Natural killer cell treated with Interleukin-12 subunit alpha and Interleukin-12 subunit beta and Interleukin-15 and Interleukin-18, amount 100 ng/mL, for 72 hours (primary cell): ENCODE measurements around the gene PKDCC. TPM values are rescaled to one million over a fixed set of nuclear protein-coding genes. Genes with fewer than 3 reads are reported as not detected.
"Not testable (repeated sequence)": the region's sequence is repeated elsewhere in the genome, so short reads cannot be mapped to it uniquely, and the experiment has no call there.

Source experiments
- ATAC-seq, 2 donors: fragments of 150-1000 bp; cut with Tn5 transposase in 1 of 2; sonication (Bioruptor Pico), chemical (Tn5 transposase) in 1 of 2; 2 replicates each; pipeline ENCODE4 v1.10.0; 2021
- DNase-seq: peaks from one replicate; pipeline ENCODE4 v3.0.0; 2022; ENCODE audit warnings: low spot score
- H3K27ac Mint-ChIP-seq, 2 donors: 1 replicate in 1 of 2; 2 replicates in 1 of 2; pipeline ENCODE4 v1.8.0; 2022; ENCODE audit warnings: mixed read lengths in 2 of 2, mild to moderate bottlenecking in 1 of 2, moderate library complexity in 1 of 2
- H3K27me3 Mint-ChIP-seq, 2 donors: 1 replicate in 1 of 2; 2 replicates in 1 of 2; pipeline ENCODE4 v1.8.0; 2022; ENCODE audit warnings: mixed read lengths in 2 of 2
- H3K36me3 Mint-ChIP-seq: one replicate; pipeline ENCODE4 v1.8.0; 2022; ENCODE audit warnings: mixed read lengths
- H3K4me1 Mint-ChIP-seq, 2 donors: 1 replicate in 1 of 2; 2 replicates in 1 of 2; pipeline ENCODE4 v1.8.0; 2022; ENCODE audit warnings: low read depth in 2 of 2, mixed read lengths in 2 of 2, mild to moderate bottlenecking in 1 of 2
- H3K4me3 Mint-ChIP-seq: one replicate; pipeline ENCODE4 v1.8.0; 2022; ENCODE audit warnings: mixed read lengths
- H3K9me3 Mint-ChIP-seq: 2 replicates; pipeline ENCODE4 v1.8.0; 2022; ENCODE audit warnings: mixed read lengths
- total RNA-seq, 2 donors: library from RNA; stranded (reverse); gene quantifications; one replicate each; pipeline ENCODE4 v1.2.3, GENCODE V29; 2022

PKDCC gene
- total RNA-seq, 2 donors from 2014 or later: not detected

DNA sequence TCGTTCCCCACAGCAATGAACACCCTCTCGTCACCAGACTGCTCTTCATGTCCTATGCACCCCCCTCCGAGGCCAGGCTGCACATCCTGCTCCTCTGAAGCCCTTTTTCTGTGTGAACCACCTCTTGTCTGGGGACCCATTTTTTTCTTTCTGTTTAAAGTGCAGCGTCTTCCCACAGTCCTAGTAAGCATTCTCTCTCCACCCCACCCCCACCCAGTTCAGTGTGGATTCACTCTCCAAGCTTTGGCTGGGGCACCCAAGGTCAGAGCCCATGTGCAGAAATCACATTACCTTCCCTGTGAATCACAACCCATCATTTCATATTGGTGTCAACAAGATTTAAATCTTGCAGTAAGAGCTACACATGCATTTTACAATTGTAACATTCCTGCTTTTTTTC, 26.4 kb upstream of the PKDCC start:
- H3K4me3 Mint-ChIP-seq: no peak overlapping the region
- H3K4me1 Mint-ChIP-seq: no peaks in the 10 kb centered on the region
- no peaks in the 10 kb centered on the region for H3K36me3 Mint-ChIP-seq
- H3K27me3 Mint-ChIP-seq: peaks cover 24 to 51% of the 10 kb centered on the region in 2 donors
- DNase-seq: no peak
- no peaks in the 10 kb centered on the region for H3K9me3 Mint-ChIP-seq
- ATAC-seq: no peak
- H3K27ac Mint-ChIP-seq: no peak overlapping the region

DNA sequence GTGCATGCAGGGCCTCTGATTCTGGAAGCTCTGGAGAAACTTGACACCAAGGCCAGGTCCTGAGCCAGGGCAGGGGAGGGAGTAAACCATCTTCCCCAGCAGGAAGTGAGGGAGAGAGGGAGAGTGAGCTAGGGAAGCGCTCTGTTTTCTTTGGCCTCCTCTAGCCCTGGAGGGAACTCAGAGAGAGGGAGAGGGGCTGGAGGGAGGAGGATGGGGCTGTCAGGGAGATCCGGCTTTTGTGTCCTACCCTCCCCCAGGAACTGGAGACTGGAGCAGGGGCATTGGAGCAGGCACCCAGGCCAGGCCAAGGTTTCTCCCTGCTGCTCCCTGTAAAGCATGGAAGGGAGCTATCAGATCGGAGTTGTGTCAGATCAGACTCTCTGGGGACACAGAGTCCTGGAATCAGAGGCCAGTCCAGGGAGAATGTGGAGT, 22.7 kb upstream of the PKDCC start:
- Mint-ChIP-seq H3K27me3 (peaks cover 20 to 49% of the 10 kb centered on the region in 2 donors), H3K36me3 (no peaks in the 10 kb centered on the region), H3K27ac (no peak overlapping the region), H3K4me3 (no peak overlapping the region), H3K4me1 (no peaks in the 10 kb centered on the region), H3K9me3 (no peaks in the 10 kb centered on the region)
- DNase-seq (no peak), ATAC-seq (no peak)

DNA sequence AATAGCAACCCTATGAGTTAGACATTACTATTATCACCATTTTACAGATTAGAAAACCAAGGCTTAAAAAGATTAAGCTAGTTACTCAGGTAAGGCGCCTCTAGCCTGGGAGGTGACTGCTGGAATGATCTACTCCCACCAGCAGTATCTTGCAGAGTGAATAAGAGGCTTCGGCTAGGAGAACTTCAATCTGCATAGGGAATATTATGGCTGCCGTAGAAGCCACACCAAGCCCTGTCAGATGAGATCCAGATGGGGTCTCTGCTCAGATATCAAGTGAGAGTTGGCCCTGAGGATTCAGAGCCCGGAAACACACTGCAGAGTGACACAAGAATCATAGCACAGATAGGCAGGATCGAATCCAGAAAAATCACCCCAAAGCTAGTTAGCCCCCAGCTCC, 21.5 kb upstream of the PKDCC start:
- Mint-ChIP-seq H3K4me3 (no peak overlapping the region), H3K36me3 (no peaks in the 10 kb centered on the region), H3K27ac (no peak overlapping the region), H3K9me3 (no peaks in the 10 kb centered on the region), H3K4me1 (no peaks in the 10 kb centered on the region), H3K27me3 (peaks cover 20 to 54% of the 10 kb centered on the region in 2 donors)
- ATAC-seq: no peak
- no peak for DNase-seq

DNA sequence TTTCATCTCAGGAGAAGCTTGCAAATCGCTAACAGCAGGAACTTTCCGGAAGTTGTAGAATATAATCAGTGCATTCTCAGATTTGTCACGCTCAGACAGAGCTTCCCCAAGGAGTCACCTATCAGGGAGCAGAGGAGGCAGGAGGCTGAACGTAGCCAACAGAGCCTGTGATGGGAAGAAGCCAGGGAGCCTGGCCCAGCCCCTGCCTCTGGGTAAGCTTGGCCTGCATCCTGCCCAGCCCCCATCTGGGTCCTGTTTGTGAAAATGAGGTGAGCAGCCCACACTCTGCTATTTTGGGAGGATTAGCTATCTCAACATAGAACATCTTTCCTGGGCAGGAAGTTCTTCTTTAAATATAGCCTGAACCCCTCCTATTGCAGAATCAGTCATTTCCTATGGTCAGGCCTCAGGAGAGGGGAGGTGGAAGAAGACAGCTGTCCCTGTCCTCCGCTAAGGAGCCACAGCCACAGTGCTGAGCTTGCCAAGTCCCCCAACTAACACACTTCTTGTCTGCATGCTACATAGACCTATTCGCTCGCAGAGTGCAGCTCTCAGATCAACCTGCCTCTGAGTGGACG, 19.2 kb upstream of the PKDCC start:
- Mint-ChIP-seq H3K4me1 (no peaks in the 10 kb centered on the region), H3K27ac (no peak overlapping the region), H3K27me3 (peaks cover 19 to 46% of the 10 kb centered on the region in 2 donors), H3K9me3 (no peaks in the 10 kb centered on the region), H3K4me3 (no peak overlapping the region), H3K36me3 (no peaks in the 10 kb centered on the region)
- ATAC-seq: no peak
- DNase-seq: no peak

DNA sequence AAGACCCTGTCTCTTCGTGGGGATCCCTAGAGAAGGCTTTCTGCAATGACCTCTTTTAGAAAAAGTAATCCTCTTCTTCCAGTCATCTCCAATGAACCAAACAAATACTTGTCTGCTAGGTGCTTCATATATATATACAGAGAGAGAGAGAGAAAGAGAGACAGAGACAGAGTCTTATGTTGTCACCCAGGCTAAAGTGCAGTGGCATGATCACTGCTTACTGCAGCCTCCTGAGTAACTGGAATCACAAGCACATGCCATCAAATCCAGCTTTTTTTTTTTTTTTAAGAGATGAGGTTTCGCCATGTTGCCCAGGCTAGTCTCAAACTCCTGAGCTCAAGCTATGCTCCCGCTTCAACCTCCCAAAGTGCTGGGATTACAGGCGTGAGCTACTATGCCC, 18.6 kb upstream of the PKDCC start:
- H3K27me3 Mint-ChIP-seq: peaks cover 17 to 42% of the 10 kb centered on the region in 2 donors
- no peak overlapping the region for H3K4me3 Mint-ChIP-seq
- H3K4me1 Mint-ChIP-seq: no peaks in the 10 kb centered on the region
- DNase-seq (no peak), ATAC-seq (no peak)
- no peaks in the 10 kb centered on the region for H3K36me3 Mint-ChIP-seq
- no peak overlapping the region for H3K27ac Mint-ChIP-seq
- H3K9me3 Mint-ChIP-seq: no peaks in the 10 kb centered on the region

DNA sequence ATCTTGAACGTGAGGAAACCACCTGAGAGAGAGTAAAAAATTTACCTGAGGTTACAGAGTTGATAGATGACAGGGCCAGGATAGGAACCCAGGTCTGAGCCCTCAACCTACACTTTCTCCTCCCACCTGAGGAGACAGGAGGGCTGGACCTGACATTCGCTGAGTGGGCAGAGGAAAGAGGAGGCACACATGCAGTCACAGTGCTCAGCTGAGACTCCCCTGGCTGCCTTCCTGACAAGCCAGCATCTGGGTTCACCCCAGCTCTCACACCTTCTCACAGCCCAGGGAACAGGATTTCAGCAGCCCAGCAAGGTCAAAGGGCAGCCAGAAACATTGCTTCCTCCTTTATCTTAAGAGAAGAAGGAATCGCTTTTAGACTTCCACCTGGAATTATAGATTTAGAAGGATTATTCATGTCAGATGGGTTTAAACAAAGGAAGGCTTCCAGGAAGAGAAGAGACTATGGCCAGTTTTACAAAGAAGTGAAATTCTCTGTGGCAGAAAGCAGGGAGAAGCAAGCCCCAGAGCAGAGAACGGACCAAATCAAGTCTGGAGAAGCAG, 18.1 kb upstream of the PKDCC start:
- Mint-ChIP-seq H3K9me3 (no peaks in the 10 kb centered on the region), H3K27me3 (peaks cover 15 to 38% of the 10 kb centered on the region in 2 donors), H3K4me1 (no peaks in the 10 kb centered on the region), H3K36me3 (no peaks in the 10 kb centered on the region), H3K27ac (no peak overlapping the region), H3K4me3 (no peak overlapping the region)
- no peak for DNase-seq
- no peak for ATAC-seq

DNA sequence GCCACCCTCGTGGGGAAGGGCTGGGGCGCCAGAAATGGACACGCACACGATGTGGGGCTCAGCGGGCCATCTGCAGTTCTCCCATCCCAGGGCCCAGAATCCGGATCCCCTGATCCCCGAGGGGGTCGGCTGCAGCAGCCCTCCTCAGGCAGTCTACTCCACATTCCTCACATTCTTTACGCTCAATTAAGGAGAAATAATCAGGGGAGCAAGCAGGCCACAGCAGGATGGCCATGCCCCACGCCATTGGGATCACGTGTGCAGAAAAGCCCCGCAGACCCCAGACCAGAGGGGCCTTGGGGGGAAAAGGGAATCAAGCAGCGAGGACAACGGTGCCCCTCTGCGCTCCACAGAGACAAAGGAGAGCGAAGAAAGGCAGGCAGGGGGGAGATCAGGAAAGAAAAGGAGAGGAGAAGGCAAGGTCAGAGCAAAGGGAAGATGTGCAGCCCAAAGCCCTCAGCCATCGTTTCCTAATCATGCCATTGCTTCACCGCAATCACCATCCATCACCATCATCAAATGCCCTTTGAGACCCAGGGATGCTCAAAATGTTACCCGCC, 17.5 kb upstream of the PKDCC start:
- DNase-seq: no peak
- no peak for ATAC-seq
- Mint-ChIP-seq H3K27me3 (peaks cover 15 to 34% of the 10 kb centered on the region in 2 donors), H3K27ac (no peak overlapping the region), H3K4me3 (no peak overlapping the region), H3K36me3 (no peaks in the 10 kb centered on the region), H3K9me3 (no peaks in the 10 kb centered on the region), H3K4me1 (no peaks in the 10 kb centered on the region)

DNA sequence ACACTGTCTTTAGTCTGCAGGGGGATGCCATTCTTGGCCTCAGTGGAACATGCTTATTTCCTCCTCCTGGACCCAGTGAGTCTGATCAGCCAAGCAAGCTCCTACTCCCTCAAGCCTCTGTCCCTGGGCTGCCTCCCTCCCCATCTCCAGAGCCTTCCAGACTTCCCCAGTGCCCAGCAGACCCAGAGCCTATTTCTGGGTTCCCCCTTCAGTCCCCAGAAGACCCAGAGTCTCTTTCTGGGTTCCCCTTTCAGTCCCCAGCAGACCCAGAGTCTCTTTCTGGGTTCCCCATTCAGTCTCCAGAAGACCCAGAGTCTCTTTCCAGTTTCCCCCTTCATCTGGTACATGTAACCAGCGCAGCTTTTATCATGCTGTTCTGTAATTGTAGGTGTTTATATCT, 17.0 kb upstream of the PKDCC start:
- Mint-ChIP-seq H3K4me1 (no peaks in the 10 kb centered on the region), H3K36me3 (no peaks in the 10 kb centered on the region), H3K27me3 (peaks cover 13 to 31% of the 10 kb centered on the region in 2 donors), H3K4me3 (no peak overlapping the region), H3K9me3 (no peaks in the 10 kb centered on the region), H3K27ac (no peak overlapping the region)
- ATAC-seq (no peak), DNase-seq (no peak)

DNA sequence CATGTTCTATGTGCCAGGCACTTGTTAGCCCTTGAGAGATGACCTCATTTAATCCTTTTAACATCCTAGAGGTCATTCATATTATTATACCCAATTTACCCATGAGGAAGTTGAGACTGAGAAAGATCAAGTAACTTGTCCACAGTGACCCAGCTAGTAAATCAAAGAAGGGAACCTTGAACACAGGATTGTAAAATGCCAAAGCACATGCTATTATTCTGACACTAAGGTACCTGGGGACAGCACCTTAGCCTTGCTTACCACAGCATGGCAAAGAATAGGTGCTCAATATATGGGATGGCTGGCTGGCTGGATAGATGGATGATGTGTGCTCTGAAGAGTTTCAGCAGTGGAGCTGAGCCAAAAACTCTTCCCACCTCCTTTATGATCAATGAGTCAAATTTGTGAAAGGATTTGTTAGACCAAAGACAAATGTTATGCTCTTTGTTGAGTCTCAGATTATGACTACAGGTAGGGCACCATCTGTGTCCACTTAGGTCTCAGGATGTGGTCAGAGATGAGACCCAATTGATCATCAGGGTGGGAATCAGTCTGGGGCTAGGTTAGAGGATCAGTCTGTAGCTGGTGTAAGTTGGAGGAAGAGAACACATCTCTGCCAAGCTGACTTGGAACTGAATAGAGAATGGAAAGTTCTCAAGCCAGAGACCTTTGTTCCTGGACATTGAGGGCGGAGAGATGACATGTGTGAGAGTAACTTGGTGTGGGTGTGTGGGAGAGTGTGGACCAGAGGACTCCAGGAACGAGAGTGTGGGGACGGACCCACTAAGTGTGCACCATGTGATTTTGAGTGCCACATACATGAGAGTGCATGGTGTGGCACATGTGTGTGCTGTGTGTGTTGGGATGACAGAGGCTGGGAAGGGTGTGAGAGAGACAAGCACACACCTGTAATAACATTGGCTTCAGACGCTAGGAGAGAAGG, 16.3 kb upstream of the PKDCC start:
- DNase-seq: no peak

DNA sequence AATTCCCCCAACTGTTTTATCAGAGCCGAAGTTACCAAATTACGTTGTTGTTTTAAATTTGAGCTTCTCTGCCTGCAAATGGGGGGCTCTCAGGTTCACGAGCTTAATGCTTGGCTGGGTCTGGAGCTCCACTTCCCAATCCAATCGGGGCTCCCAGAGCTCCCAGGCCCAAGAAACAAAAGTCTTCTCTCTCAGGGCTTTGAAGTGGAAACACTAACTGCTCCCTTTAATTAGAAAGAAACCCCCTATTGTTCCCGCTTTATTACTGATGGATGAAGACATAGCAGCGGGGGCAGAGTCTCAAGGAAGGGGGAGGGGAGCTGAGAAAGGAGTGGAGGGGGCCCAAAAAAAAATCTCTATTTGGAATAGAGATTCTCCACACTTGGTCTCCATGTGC, 15.6 kb upstream of the PKDCC start:
- Mint-ChIP-seq H3K27ac (no peak overlapping the region), H3K4me1 (no peaks in the 10 kb centered on the region), H3K36me3 (no peaks in the 10 kb centered on the region), H3K4me3 (no peak overlapping the region), H3K27me3 (peaks cover 11 to 27% of the 10 kb centered on the region in 2 donors), H3K9me3 (no peaks in the 10 kb centered on the region)
- ATAC-seq (no peak), DNase-seq (no peak)

More for the DNA sequence above, 16.3 kb upstream of the PKDCC start:
- ATAC-seq: no peak
- Mint-ChIP-seq H3K27ac (no peak overlapping the region), H3K36me3 (no peaks in the 10 kb centered on the region), H3K9me3 (no peaks in the 10 kb centered on the region), H3K4me3 (no peak overlapping the region), H3K4me1 (no peaks in the 10 kb centered on the region), H3K27me3 (peaks cover 11 to 27% of the 10 kb centered on the region in 2 donors)

DNA sequence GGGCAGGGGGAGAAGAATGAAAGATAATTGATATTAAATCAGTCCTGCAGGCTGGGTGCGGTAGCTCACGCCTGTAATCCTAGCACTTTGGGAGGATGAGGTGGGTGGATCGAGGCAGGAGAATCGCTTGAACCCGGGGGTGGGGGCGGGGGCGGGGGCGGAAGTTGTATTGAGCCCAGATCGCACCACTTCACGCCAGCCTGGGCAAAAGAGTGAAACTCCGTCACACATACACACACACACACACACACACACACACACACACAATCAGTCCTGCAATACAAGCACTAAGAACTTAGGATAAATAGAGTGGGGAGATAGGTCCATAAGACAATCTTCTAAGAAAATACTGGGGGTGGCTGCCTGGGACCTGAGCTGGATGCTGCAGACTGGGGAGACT, 15.1 kb upstream of the PKDCC start:
- H3K9me3 Mint-ChIP-seq: no peaks in the 10 kb centered on the region
- H3K4me3 Mint-ChIP-seq: no peak overlapping the region
- no peak overlapping the region for H3K27ac Mint-ChIP-seq
- no peak for ATAC-seq
- H3K27me3 Mint-ChIP-seq: peaks cover 8 to 27% of the 10 kb centered on the region in 2 donors
- no peak for DNase-seq
- no peaks in the 10 kb centered on the region for H3K4me1 Mint-ChIP-seq
- no peaks in the 10 kb centered on the region for H3K36me3 Mint-ChIP-seq

DNA sequence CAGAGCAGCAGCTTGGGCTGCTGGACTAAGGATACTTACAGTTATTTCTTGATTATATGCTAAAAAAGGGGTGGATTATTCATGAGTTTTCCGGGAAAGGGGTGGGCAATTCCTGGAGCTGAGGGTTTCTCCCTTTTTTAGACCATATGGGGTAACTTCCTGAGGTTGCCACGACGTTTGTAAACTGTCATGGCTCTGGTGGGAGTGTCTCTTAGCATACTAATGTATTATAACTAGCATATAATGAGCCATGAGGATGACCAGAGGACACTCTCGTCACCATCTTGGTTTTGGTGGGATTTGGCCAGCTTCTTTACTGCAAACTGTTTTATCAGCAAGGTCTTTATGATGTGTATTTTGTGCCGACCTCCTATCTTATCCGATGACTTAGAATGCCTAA, 13.7 kb upstream of the PKDCC start:
- not testable (repeated sequence) for H3K9me3 Mint-ChIP-seq, H3K27ac Mint-ChIP-seq, ATAC-seq, DNase-seq, H3K36me3 Mint-ChIP-seq, H3K4me1 Mint-ChIP-seq, H3K4me3 Mint-ChIP-seq
- peaks cover 8 to 27% of the 10 kb centered on the region in 2 donors for H3K27me3 Mint-ChIP-seq

DNA sequence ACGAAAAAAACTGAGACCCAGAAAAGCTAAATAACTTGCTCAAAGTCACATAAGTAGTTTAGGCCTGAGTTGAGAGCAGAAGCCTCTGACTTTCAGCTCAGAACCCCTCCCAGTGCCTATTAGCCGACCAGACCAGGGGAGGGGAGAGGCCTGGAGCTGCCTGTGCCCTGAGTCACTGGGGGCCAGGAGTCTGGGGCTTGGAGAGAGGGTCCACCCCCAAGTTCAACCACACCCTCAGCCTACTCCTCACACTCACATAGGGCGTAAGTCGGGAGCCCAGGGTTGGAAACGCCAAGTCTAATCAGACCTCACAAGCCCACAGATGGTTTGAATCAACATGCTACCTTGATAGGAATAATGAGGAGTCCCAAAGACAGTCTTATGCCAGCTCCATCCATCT, 12.6 kb upstream of the PKDCC start:
- no peaks in the 10 kb centered on the region for H3K4me1 Mint-ChIP-seq
- no peak overlapping the region for H3K4me3 Mint-ChIP-seq
- ATAC-seq: no peak
- peak; percentile 12 for DNase-seq
- H3K27me3 Mint-ChIP-seq: peaks cover 12 to 30% of the 10 kb centered on the region in 2 donors
- H3K27ac Mint-ChIP-seq: no peak overlapping the region
- H3K36me3 Mint-ChIP-seq: no peaks in the 10 kb centered on the region
- no peaks in the 10 kb centered on the region for H3K9me3 Mint-ChIP-seq

DNA sequence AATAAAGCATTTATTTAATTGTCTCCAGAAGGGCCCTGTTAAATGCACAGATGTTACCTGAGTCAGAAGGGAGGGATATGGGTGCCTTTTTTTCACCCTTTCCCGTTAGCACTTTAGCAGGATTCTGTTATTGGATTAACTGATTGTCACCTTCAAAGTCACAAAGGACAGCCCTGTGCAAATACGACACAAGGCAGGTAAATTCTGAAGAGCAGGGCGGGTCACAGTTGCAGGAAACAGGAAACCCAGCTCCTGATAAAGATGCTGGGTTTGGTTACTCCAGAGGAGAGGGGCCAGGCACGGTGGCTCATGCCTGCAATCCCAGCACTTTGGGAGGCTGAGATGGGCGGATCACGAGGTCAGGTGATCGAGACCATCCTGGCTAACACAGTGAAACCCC, 11.4 kb upstream of the PKDCC start:
- DNase-seq (no peak), ATAC-seq (no peak)

More for the DNA sequence above, 11.4 kb upstream of the PKDCC start:
- H3K4me3 Mint-ChIP-seq: no peak overlapping the region
- H3K27me3 Mint-ChIP-seq: peaks cover 15 to 27% of the 10 kb centered on the region in 2 donors
- H3K4me1 Mint-ChIP-seq: no peaks in the 10 kb centered on the region
- H3K27ac Mint-ChIP-seq: no peak overlapping the region
- no peaks in the 10 kb centered on the region for H3K9me3 Mint-ChIP-seq
- no peaks in the 10 kb centered on the region for H3K36me3 Mint-ChIP-seq
